KBM-7 (cell line): Measurements from ENCODE around the gene SUMO2.
A peak's percentile ranks its signal among the peaks of the same experiment; 100 is the strongest.
"Not testable (repeated sequence)": the region's sequence is repeated elsewhere in the genome, so short reads cannot be mapped to it uniquely, and the experiment has no call there.

ENCODE experiments used
- DNase-seq: peaks from one replicate; pipeline ENCODE4 v3.0.0-alpha.2; 2015
- in situ Hi-C: fragments of 300-500 bp; cut with MboI; formaldehyde crosslinking; loops from 2 replicates; pipeline ENCODE4 v1.14.3; 2020; ENCODE audit warnings: low sequenced_read_pairs, low pct_unique_long_range_greater_than_20kb, mixed read lengths

The SUMO2 gene

DNA sequence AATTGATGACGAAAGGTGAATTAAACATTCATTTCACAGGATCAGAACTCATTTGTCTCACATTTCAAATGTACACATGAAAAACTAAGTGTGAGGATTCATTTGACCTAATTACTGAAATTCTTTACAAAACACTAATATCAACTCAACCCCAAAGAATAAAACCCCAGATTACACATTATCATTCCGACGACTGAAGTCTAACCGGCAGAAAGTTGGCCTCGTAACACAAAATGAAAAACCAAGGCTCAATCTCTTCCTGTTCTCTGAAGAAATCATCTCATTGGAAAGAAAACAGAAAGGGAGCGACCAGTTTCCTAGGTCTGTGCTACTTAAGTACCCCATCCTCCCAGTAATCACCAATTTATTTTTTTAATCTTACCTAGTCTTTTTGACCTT, 30.2 kb downstream of the SUMO2 start:
- no peak for DNase-seq
- in situ Hi-C loops, result no loop called here

DNA sequence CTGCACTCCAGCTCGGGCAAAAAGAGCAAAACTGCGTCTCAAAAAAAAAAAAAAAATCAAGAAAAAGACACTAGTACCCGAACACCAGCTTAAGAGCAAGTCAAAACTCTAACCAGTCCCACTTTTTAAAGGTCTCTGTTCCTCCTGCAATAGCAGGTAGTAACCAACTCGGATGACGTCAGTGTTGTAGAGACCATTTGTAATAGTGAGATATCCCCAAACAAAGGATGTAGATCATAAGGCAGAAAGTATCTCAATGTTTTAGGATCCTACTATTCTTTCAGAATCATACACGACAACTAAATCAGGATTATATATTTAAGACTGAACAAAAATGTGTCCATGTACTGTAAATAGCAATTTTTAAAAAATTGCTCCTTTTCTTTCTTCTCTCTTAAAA, 30.8 kb downstream of the SUMO2 start:
- in situ Hi-C loops, result no loop called here
- DNase-seq, result no peak

- no peak for DNase-seq
- in situ Hi-C loops, result no loop called here
These were observed 34.7 kb downstream of the SUMO2 start for GRCh38 chr17:75147878-75148546.

- in situ Hi-C loops, result no loop called here
These were observed 36.2 kb downstream of the SUMO2 start for GRCh38 chr17:75146592-75146991.

DNA sequence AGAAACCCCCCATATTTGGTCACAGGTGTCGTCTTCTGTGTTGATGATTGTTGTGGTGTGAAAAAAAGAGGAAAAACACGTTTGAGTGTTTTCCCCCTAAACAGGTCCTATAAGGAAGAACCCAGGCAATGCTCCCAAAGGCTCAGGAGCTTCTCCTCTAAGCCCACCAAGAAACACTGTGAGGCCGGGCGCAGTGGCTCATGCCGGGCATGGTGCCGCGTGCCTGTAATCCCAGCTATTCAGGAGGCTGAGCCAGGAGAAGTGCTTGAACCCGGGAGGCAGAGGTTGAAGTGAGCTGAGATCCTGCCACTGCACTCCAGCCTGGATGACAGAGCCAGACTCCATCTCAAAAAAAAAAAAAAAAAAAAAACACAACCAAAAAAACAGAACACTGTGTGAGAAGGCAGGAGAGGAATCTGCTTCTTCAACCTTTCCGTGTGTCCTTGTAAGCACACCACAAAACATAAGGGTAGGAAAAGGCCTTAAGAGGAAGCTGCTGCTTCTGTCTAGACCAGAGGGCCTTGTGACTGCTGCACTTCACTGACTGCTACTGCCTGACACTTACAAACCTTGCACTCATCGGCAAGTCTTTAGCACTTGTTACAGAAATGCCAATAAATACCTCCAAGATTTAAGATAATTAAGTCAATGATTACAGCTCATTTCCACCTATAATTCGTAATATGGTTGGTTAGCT, 37.8 kb downstream of the SUMO2 start:
- in situ Hi-C loops, result no loop called here
- DNase-seq, result no peak

More at GRCh38 chr17:75146592-75146991, 36.2 kb downstream of the SUMO2 start:
- DNase-seq, result no peak

- in situ Hi-C loops, result no loop called here
- no peak for DNase-seq
These were observed 40.4 kb downstream of the SUMO2 start for GRCh38 chr17:75142236-75142971.

- in situ Hi-C loops, result no loop called here
- DNase-seq, result no peak
These were observed 44.2 kb downstream of the SUMO2 start for GRCh38 chr17:75138519-75138918.

DNA sequence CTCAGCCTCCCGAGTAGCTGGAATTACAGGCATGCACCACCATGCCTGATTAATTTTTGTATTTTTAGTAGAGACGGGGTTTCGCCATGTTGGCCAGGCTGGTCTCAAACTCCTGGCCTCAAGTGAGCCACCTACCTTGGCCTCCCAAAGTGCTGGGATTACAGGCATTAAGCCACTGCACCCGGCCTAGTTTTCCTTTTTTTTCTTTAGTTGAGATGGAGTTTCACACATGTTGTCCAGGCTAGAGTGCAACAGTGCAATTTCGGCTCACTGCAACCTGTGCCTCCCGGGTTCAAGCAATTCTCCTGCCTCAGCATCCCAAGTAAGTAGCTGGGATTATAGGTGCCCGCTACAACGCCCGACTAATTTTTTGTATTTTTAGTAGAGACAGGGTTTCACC, 45.0 kb downstream of the SUMO2 start:
- in situ Hi-C loops, DNase-seq: not testable (repeated sequence)

GRCh38 chr17:75135946-75136345, 46.8 kb downstream of the SUMO2 start:
- in situ Hi-C loops, result no loop called here

GRCh38 chr17:75135452-75135851, 47.3 kb downstream of the SUMO2 start:
- in situ Hi-C loops, result no loop called here
- no peak for DNase-seq

More at GRCh38 chr17:75135946-75136345, 46.8 kb downstream of the SUMO2 start:
- DNase-seq, result no peak

- DNase-seq, in situ Hi-C loops: not testable (repeated sequence)
These were observed 49.0 kb downstream of the SUMO2 start for GRCh38 chr17:75133607-75134347.

DNA sequence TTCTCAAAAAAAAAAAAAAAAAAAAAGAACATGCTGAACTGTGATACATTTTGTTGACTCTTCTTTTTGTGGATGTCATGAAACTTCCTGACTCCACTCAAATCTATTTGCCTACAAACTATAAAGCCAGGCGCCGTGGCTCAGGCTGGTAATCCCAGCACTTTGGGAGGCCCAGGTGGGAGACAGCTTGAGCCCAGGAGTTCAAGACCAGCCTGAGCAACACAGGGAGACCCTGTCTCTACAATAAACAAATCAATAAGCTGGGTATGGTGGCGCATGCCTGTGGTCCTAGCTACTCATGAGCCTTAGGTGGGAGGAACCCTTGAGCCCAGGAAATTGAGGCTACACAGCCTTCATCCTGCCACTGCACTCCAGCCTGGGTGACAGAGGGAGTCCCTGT, 49.8 kb downstream of the SUMO2 start:
- DNase-seq, result no peak
- in situ Hi-C loops, result no loop called here

DNA sequence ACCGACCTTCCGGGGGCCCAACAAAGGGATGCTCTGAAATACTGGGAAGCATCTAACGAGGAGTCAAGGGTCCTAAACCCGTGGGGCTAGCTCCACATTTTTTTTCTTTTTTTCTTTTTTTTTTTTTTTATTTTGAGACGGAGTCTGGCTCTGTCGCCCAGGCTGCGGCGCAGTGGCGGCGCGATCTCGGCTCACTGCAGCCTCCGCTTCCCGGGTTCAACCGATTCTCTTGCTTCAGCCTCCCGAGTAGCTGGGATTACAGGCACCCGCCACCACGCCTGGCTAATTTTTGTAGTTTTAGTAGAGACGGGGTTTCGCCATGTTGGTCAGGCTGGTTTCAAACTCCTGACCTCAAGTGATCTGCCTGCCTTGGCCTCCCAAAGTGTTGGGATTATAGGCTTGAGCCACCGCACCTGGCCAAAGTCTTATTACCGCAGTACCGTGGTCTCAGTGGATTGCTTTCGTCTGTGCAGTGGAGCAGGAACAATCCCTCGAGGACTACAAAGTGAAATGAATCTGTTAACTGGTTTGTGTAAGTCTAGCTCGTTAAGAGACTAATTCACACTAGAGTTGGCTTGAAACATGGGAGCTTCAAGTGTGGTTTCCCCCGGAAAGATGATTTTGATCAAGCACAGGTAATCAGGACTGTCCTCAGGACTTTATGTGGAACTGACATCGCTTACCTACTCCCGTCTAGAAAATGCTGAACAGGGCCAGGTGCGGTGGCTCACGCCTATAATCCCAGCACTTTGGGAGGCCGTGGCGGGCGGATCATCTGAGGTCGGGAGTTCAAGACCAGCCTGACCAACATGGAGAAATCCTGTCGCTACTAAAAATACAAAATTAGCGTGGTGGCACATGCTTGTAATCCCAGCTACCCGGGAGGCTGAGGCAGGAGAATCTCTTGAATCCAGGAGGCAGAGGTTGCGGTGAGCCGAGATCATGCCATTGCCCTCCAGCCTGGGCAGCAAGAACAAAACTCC, 50.5 kb downstream of the SUMO2 start:
- DNase-seq, in situ Hi-C loops: not testable (repeated sequence)

- in situ Hi-C loops, result no loop called here
- peak; percentile 86 for DNase-seq
These were observed 51.3 kb downstream of the SUMO2 start, which contains the start of gene NT5C for GRCh38 chr17:75131278-75132017. Gene NT5C, minus strand, starts transcription at chr17:75131742. Its CDS starts 35 bp downstream, at chr17:75131707.

DNA sequence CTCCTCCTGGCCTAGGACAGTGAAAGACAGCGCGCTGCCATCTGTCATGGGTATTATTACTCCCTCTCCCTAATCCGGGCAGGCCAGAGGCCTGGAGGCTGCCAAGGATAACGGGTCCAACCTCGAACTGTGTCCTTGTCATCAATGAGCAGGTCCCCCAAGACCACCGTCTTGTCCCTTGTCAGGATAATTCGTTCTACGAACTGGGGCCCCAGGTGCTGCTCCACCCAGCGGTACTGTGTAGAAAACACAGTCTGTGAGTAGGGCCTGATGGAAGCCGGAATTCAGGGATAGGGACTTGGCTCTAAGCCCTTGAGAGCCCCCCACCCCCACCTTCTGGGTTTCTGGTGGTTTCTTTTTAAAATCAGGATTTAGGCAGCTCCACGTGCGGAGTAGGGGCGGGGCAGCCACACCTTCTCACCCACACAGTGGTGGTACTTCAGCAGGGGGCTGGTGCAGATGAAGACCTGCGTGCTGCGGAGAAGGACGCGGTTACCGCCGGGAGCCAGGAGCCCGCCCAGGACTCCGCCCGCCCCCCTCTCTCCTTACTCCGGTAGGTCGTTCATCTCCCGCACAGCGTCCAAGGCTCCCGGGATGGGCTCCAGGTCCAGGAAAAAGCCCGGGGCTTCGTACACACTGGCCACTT, 52.0 kb downstream of the SUMO2 start:
- in situ Hi-C loops, result no loop called here

DNA sequence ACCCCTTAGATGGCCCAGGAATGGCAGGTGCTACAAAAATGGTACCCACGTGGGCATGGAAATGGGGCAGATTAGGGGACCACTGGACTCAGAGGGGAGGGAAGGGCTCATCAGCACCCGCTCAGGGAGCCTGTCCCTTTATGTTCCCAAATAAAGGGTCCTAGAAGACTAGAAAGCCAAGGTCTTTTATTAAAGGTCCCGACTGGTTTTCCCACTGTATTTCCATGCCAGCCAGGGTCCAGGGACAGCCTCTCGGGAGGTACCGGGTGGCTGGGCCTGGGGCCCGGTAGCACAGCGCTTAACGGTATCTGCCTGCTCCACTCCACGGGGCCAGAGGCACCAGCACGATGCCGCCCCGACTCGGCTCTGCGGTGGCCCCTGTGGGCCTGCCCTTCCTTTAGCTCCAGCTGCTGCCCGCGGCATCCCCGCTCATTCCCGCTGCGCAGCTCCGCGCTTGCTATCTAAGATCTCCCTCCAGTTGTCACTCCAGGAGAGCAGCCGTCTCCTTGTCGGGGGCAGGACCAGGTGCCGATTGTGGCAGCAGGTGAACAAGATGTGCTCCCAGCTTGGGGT, 52.6 kb downstream of the SUMO2 start:
- in situ Hi-C loops, result no loop called here
- no peak for DNase-seq

More for the DNA sequence above, 52.0 kb downstream of the SUMO2 start:
- DNase-seq, result peak; percentile 80

DNA sequence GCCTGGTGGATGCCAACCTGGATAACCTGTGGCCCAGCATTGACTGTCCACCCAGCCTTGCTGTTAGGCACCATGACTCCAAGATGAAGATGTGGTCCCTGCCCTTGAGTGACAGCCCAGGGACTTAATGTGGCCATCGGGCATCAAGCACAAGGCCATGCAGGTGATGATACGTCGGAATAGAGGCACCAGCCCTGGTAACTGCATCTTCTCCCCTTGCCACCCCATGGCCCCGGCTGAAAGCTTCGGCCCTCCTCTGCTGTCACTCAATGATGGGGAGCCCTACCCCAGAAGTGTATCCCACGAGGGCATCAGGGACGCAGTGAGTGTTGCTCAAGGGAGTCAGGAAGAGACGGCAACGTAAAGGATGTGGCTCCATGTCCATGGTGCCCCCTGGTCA, 53.2 kb downstream of the SUMO2 start:
- DNase-seq, result no peak
- in situ Hi-C loops, result no loop called here
